Left lung (tissue), 10 donors: ENCODE data around the gene KIF26B. TPM values are rescaled to one million over a fixed set of nuclear protein-coding genes. Genes with fewer than 3 reads are reported as not detected.

Experiments
- ATAC-seq: fragments of 200-7000 bp; cut with Tn5 transposase; one replicate; pipeline ENCODE4 v1.9.1; 2020; ENCODE audit warnings: moderate library complexity
- DNase-seq, 4 donors: peaks; one replicate each; pipeline ENCODE4 v3.0.0-alpha.2; 2013 to 2020
- H3K27ac ChIP-seq, 2 donors: fragments of 200-600 bp; sonication (generic) in 1 of 2; one replicate each; pipeline versions ENCODE4 v1.5.0 to v1.8.0; 2020 to 2021
- H3K27me3 ChIP-seq, 2 donors: fragments of 200-600 bp; sonication (generic) in 1 of 2; one replicate each; pipeline versions ENCODE4 v1.5.0 to v1.8.0; 2020 to 2021
- H3K36me3 ChIP-seq, 2 donors: fragments of 200-600 bp; sonication (generic) in 1 of 2; one replicate each; pipeline versions ENCODE4 v1.5.0 to v1.8.0; 2020 to 2021
- H3K4me1 ChIP-seq, 2 donors: fragments of 200-600 bp; one replicate each; pipeline ENCODE4 v1.8.0; 2021
- H3K4me3 ChIP-seq, 2 donors: fragments of 200-600 bp; sonication (generic) in 1 of 2; one replicate each; pipeline versions ENCODE4 v1.5.0 to v1.8.0; 2020 to 2021; ENCODE audit warnings: mild to moderate bottlenecking in 1 of 2
- H3K9me3 ChIP-seq, 2 donors: fragments of 200-600 bp; sonication (generic) in 1 of 2; one replicate each; pipeline versions ENCODE4 v1.5.0 to v1.8.0; 2020 to 2021
- intact Hi-C, 2 donors: fragments of 100-400 bp; cut with DNase I; formaldehyde crosslinking; loops; one replicate each; pipeline versions ENCODE4 v1.11.2 to v1.14.2; 2022
- polyA plus RNA-seq, 6 donors: library from polyadenylated mRNA; unstranded; fragments of 120-200 nt; gene quantifications; one replicate each; pipeline ENCODE4 v1.2.1, GENCODE V29; 2013; ENCODE audit not compliant: insufficient read length in 6 of 6
- total RNA-seq, 2 donors: library from RNA; stranded (reverse); fragmentation: NEBNext Ultra II Directional; extraction: Animal tissue kit (Norgen Biotek cat#: 25700); gene quantifications; one replicate each; pipeline ENCODE4 v1.2.1, GENCODE V29; 2021
- TF ChIP-seq, protein P1 (sequence below), 2 donors: fragments of 200-600 bp; sonication (generic) in 1 of 2; IDR thresholded peaks; one replicate each; pipeline versions ENCODE4 v1.5.0 to v1.8.0; 2021; ENCODE audit warnings: antibody characterized with exemption in 2 of 2
- donor health status: DM: no; HTN: yes; CAD: no.
- donor health status: DM: no; HTN: no; CAD: no.

The KIF26B gene
- total and polyA plus RNA-seq, 8 donors = 3.9 to 28.3 (median 6.5) TPM

- DNase-seq = peak in 1 of 4 donors; percentile 42
- TF ChIP-seq, protein P1, sequence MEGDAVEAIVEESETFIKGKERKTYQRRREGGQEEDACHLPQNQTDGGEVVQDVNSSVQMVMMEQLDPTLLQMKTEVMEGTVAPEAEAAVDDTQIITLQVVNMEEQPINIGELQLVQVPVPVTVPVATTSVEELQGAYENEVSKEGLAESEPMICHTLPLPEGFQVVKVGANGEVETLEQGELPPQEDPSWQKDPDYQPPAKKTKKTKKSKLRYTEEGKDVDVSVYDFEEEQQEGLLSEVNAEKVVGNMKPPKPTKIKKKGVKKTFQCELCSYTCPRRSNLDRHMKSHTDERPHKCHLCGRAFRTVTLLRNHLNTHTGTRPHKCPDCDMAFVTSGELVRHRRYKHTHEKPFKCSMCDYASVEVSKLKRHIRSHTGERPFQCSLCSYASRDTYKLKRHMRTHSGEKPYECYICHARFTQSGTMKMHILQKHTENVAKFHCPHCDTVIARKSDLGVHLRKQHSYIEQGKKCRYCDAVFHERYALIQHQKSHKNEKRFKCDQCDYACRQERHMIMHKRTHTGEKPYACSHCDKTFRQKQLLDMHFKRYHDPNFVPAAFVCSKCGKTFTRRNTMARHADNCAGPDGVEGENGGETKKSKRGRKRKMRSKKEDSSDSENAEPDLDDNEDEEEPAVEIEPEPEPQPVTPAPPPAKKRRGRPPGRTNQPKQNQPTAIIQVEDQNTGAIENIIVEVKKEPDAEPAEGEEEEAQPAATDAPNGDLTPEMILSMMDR (IDR thresholded peaks at IDR 0.05) = no peak
- no peak overlapping the region for H3K27ac ChIP-seq
- H3K36me3 ChIP-seq = no peaks in the 10 kb centered on the region
- H3K27me3 ChIP-seq = no peaks in the 10 kb centered on the region
- H3K9me3 ChIP-seq = no peaks in the 10 kb centered on the region
- no peak for ATAC-seq
- peaks cover 2 to 16% of the 10 kb centered on the region in 2 donors for H3K4me1 ChIP-seq
- intact Hi-C loops = no loop called here
- no peak overlapping the region for H3K4me3 ChIP-seq
Measured at GRCh38 chr1:245306628-245307410, 152.0 kb downstream of the KIF26B start.

- peak in 2 of 4 donors; percentile 36 to 67 for DNase-seq
- Histone ChIP-seq H3K27me3 (no peaks in the 10 kb centered on the region), H3K9me3 (no peaks in the 10 kb centered on the region), H3K36me3 (no peaks in the 10 kb centered on the region), H3K4me3 (no peak overlapping the region), H3K27ac (peak overlapping the region in 1 of 2 donors; percentile 80), H3K4me1 (peaks cover 2 to 14% of the 10 kb centered on the region in 2 donors)
- TF ChIP-seq, protein P1 (IDR thresholded peaks at IDR 0.05) = no peak
- intact Hi-C loops = no loop called here
- peak; percentile 62 for ATAC-seq
Measured at GRCh38 chr1:245310571-245311531, 156.1 kb downstream of the KIF26B start.

DNA sequence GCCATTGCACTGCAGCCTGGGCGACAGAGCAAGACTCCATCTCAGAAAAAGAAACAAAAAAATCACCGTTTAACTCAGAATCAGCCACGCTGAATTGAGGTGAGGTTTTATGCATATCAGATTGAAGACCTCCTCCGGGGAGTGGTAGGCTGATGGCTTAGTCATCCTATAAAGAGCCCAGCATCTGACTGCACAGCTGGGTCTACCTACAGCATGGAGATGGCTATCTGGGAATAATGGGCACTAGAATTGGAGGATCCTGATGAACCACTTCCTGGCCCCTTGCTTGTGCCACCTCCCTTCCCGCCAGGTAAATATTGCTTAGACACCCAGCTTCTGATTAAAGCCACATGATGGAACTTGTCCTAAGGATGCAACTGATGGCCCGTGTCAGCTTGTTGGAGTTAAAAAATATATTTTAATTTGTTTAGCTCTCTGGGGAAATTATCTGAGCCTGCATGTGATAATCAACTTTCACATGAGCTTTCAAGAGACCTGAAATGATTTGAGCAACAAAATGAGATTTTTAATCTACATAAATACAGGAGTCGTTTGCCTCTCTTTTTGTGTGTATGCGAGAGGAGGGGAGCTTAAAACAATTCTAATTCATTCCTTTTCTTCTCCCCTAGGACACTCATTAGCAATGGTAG lies 157.2 kb downstream of the KIF26B start:
- Histone ChIP-seq H3K36me3 (no peaks in the 10 kb centered on the region), H3K4me3 (no peak overlapping the region), H3K4me1 (peaks cover 2 to 14% of the 10 kb centered on the region in 2 donors), H3K9me3 (no peaks in the 10 kb centered on the region), H3K27ac (no peak overlapping the region), H3K27me3 (no peaks in the 10 kb centered on the region)
- DNase-seq (no peak), ATAC-seq (no peak)
- intact Hi-C loops = no loop called here
- TF ChIP-seq, protein P1 (IDR thresholded peaks at IDR 0.05) = no peak

GRCh38 chr1:245313576-245313975 lies 158.8 kb downstream of the KIF26B start:
- DNase-seq = no peak
- TF ChIP-seq, protein P1 (IDR thresholded peaks at IDR 0.05) = no peak
- Histone ChIP-seq H3K9me3 (no peaks in the 10 kb centered on the region), H3K4me3 (no peak overlapping the region), H3K4me1 (peaks cover 2 to 14% of the 10 kb centered on the region in 2 donors), H3K27me3 (no peaks in the 10 kb centered on the region), H3K36me3 (no peaks in the 10 kb centered on the region), H3K27ac (no peak overlapping the region)
- ATAC-seq = no peak
- intact Hi-C loops = no loop called here
